ENCODE measurements around the gene R3HDM4. TPM values are rescaled to one million over a fixed set of nuclear protein-coding genes. Genes with fewer than 3 reads are reported as not detected.
A peak's percentile ranks its signal among the peaks of the same experiment; 100 is the strongest.

Gene R3HDM4
- total and polyA plus RNA-seq, 10 donors = 41.0 to 175 (median 89.1) TPM

- DNase-seq = no peak
- intact Hi-C loops (cut with DNase I; ENCODE audit: low total_unique reads) = no loop called here
- H3K27me3 ChIP-seq (replicated peaks in 1 of 7) = no peaks in the 10 kb centered on the region
- no peak overlapping the region for H3K4me3 ChIP-seq
- H3K9me3 ChIP-seq = no peaks in the 10 kb centered on the region
- H3K4me1 ChIP-seq = peaks cover 8 to 94% (median 65%) of the 10 kb centered on the region in 6 donors
- 84 to 87% (median 86%) methylated on average over 17 of the region's 17 CpGs for WGBS, 5 donors
- no peak for TF ChIP-seq POLR2A (IDR thresholded peaks at IDR 0.05)
- TF ChIP-seq POLR2AphosphoS5 (IDR thresholded peaks at IDR 0.05) = peak in 1 of 3 donors; percentile 12
- TF ChIP-seq CTCF (IDR thresholded peaks at IDR 0.05 in 8 of 11, conservative IDR thresholded peaks at IDR 0.05 in 3 of 11) = no peak
- peaks cover 0 to 14% (median 0%) of the 10 kb centered on the region in 6 donors for H3K36me3 ChIP-seq
- peak overlapping the region in 1 of 8 donors; percentile 79 for H3K27ac ChIP-seq
Measured at GRCh38 chr19:950352-951066, 37.5 kb upstream of the R3HDM4 start.

GRCh38 chr19:948842-949496 is 36.0 kb upstream of the R3HDM4 start:
- intact Hi-C loops (cut with DNase I; ENCODE audit: low total_unique reads) = no loop called here
- Histone ChIP-seq H3K27me3 (replicated peaks in 1 of 7) (no peaks in the 10 kb centered on the region), H3K9me3 (no peaks in the 10 kb centered on the region), H3K4me1 (peaks cover 8 to 92% (median 63%) of the 10 kb centered on the region in 6 donors), H3K36me3 (peaks cover 0 to 21% (median 0%) of the 10 kb centered on the region in 6 donors), H3K27ac (peak overlapping the region in 2 of 8 donors; percentile 6 to 13), H3K4me3 (no peak overlapping the region)
- TF ChIP-seq POLR2AphosphoS5 (IDR thresholded peaks at IDR 0.05) (no peak), CTCF (IDR thresholded peaks at IDR 0.05 in 8 of 11, conservative IDR thresholded peaks at IDR 0.05 in 3 of 11) (no peak), POLR2A (IDR thresholded peaks at IDR 0.05) (no peak)
- 73 to 85% (median 77%) methylated on average over 18 to 25 of the region's 25 CpGs for WGBS, 5 donors
- DNase-seq = no peak

GRCh38 chr19:947707-948539 is 34.9 kb upstream of the R3HDM4 start:
- TF ChIP-seq POLR2A (IDR thresholded peaks at IDR 0.05) (no peak), CTCF (IDR thresholded peaks at IDR 0.05 in 8 of 11, conservative IDR thresholded peaks at IDR 0.05 in 3 of 11) (no peak), POLR2AphosphoS5 (IDR thresholded peaks at IDR 0.05) (peak; percentile 83 to 90 (median 85))
- H3K36me3 ChIP-seq = peaks cover 0 to 31% (median 0%) of the 10 kb centered on the region in 6 donors
- H3K4me1 ChIP-seq = peaks cover 5 to 82% (median 53%) of the 10 kb centered on the region in 6 donors
- H3K27me3 ChIP-seq (replicated peaks in 1 of 7) = no peaks in the 10 kb centered on the region
- peak overlapping the region in 5 of 8 donors; percentile 22 to 79 (median 71) for H3K27ac ChIP-seq
- H3K9me3 ChIP-seq = peaks cover 0 to 5% (median 0%) of the 10 kb centered on the region in 8 donors
- WGBS, 5 donors = 50 to 70% (median 61%) methylated on average over 36 to 47 of the region's 47 CpGs
- DNase-seq = peak; percentile 94
- intact Hi-C loops (cut with DNase I; ENCODE audit: low total_unique reads) = no loop called here
- H3K4me3 ChIP-seq = peak overlapping the region in 2 of 8 donors; percentile 21 to 30
